Measurements from ENCODE around the gene POLR1H. TPM values are rescaled to one million over a fixed set of nuclear protein-coding genes. Genes with fewer than 3 reads are reported as not detected.
"Not testable (repeated sequence)": the region's sequence is repeated elsewhere in the genome, so short reads cannot be mapped to it uniquely, and the experiment has no call there.

Gene POLR1H, protein sequence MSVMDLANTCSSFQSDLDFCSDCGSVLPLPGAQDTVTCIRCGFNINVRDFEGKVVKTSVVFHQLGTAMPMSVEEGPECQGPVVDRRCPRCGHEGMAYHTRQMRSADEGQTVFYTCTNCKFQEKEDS
- 10 to 100 TPM; 77.1 to 81.9 TPM for total RNA-seq

DNA sequence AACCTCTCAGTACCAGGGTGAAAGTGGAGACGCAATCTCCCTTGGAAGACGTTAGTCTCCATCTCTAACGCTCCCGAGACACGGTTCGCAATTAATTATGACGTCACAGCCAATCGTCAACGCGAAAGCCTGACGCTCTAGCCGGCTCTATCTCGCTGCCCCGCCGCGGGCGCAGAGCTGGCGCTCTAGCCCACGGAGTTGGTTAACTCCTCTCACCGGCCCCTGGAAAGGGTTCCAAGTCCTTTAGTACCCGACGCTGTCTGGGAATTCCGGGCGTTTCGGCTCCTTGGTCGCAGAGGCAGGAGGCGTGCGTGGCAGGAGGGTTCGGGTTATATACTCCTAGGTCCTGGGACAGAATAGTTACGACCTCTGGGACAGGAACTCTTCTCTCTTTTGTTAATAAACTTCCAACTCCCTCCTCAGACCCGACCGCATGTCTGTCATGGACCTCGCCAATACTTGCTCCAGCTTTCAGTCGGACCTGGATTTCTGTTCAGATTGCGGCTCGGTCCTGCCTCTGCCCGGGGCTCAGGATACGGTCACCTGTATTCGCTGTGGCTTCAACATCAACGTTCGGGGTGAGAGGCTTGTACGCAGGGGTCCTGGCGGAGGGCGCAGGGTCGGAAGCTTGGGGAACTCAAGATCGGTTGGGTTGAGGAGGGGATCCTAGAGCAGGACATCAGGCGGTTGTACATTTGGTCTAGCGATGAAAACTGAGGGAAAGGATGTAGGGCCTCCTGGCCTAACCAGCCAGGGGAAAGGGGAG, at the start of gene POLR1H:
Gene POLR1H (plus strand): TSS at position 174 of the 766 bp plus-strand sequence. CDS start 260 bp downstream, at position 434.
- peaks cover 0 to 1% of the 10 kb centered on the region in 2 donors for H3K9me3 Mint-ChIP-seq
- peak; percentile 94 to 95 for ATAC-seq (replicated peaks in 1 of 2)

DNA sequence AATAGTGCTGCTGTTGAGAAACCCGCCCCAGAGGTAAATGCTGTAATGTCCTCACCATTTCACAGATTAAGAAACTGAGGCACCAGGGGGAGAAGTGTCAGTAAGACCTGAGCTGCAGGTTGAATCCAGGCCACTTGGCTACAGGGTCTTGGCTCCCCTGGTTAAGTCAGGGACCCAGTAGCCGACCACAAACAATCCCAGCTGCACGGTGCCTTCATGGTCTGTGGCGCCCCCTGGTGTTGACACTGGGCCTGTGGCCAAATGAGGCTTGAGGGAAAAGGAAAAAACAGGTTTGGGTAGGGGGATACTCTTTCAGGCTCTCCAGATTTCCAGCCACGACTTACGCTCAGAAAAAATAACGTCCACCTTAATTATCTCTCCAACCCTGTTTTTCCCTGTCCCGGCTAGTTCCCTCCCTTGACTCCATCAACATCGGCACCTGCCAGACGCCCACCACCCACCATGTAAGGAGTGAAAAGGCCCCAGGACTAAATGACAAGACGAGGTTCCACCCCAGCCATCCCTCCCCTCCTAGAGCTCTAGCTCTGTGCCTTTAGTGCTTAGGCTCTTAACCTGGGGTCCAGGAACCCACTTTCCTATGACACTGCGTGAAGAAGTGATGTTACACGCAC, 47.7 kb upstream of the POLR1H start:
- ATAC-seq (replicated peaks in 1 of 2) (peak; percentile 47 to 60), DNase-seq (no peak)
- H3K9me3 Mint-ChIP-seq = no peaks in the 10 kb centered on the region
- no peaks in the 10 kb centered on the region for H3K27me3 Mint-ChIP-seq (ENCODE audit: low read depth)
- H3K4me3 Mint-ChIP-seq = no peak overlapping the region
- peaks cover 1 to 2% of the 10 kb centered on the region in 2 donors for H3K36me3 Mint-ChIP-seq (ENCODE audit: insufficient read depth in 2 of 2)
- H3K4me1 Mint-ChIP-seq (ENCODE audit: low read depth) = no peaks in the 10 kb centered on the region
- no peak overlapping the region for H3K27ac Mint-ChIP-seq

More for the DNA sequence above, at the start of gene POLR1H:
- peak; percentile 86 to 88 for DNase-seq
- Mint-ChIP-seq H3K4me1 (ENCODE audit: low read depth) (peaks cover 30% of the 10 kb centered on the region), H3K27ac (peak within 1 kb of the TSS; percentile 94), H3K27me3 (ENCODE audit: low read depth) (no peaks in the 10 kb centered on the region), H3K36me3 (ENCODE audit: insufficient read depth in 2 of 2) (peaks cover 10 to 19% of the 10 kb centered on the region in 2 donors), H3K4me3 (peak within 1 kb of the TSS; percentile 93 to 94)

DNA sequence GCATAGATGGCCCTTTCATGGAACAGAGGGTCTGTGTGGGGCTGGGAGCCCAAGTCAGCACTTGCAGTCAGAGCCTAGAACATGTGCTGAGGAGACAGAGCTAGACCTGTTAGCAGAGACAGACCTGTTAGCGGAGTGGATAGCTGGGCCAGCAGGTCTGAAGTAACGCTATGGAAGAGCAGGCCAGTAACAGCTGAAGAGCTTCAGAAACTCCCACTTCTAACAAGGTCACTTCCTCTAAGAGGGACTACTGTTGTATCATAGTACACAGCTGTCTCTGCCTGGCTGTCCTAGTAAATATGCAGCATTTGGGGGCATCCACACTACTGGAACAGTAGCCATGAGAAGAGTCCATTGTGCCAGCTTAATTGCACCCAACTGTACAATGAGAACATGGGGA, 41.2 kb upstream of the POLR1H start:
- H3K4me1 Mint-ChIP-seq (ENCODE audit: low read depth) = no peaks in the 10 kb centered on the region
- no peaks in the 10 kb centered on the region for H3K27me3 Mint-ChIP-seq (ENCODE audit: low read depth)
- H3K9me3 Mint-ChIP-seq = no peaks in the 10 kb centered on the region
- H3K27ac Mint-ChIP-seq = no peak overlapping the region
- no peak for DNase-seq
- H3K4me3 Mint-ChIP-seq = no peak overlapping the region
- H3K36me3 Mint-ChIP-seq (ENCODE audit: insufficient read depth in 2 of 2) = no peaks in the 10 kb centered on the region
- no peak for ATAC-seq (replicated peaks in 1 of 2)

DNA sequence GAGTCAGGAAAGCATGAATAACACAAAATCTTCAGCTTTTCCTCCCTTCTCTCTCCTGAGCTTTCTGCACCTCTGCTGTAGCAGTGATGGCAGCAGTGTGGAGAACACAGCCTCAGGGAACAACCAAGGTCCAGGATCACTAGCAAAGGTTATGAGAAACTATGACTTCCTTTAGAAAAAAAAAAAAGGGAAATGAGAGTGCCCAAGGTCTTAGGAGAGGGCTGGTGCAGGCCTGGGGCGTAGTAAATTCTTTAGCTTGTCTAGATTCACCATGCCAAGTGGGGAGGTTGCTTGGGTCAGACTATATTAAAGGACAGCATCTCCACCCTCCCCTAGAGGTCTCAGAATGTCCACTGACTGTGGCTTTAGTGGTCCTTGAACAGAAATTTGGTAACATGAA, 40.4 kb upstream of the POLR1H start:
- Mint-ChIP-seq H3K4me1 (ENCODE audit: low read depth) (no peaks in the 10 kb centered on the region), H3K4me3 (no peak overlapping the region), H3K27me3 (ENCODE audit: low read depth) (no peaks in the 10 kb centered on the region), H3K36me3 (ENCODE audit: insufficient read depth in 2 of 2) (no peaks in the 10 kb centered on the region), H3K9me3 (no peaks in the 10 kb centered on the region), H3K27ac (no peak overlapping the region)
- ATAC-seq (replicated peaks in 1 of 2) (no peak), DNase-seq (no peak)

DNA sequence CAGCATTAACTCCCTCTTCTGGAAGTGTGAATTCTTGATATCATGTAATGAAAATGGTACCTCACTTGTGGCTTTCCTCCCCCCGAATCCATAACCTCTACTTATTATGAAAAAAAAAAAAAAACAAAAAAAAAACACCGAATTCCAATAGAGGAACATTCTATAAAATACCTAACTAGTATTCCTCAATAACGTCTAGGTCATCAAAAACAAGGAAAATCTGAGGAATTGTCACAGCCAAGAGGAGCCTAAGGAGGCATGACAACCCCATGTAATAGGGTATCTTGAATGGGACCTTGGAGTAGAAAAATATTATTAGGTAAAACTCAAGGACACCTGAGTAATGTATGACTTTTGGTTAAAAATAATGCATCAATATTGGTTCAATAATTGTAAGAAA, 38.9 kb upstream of the POLR1H start:
- no peak for DNase-seq
- H3K36me3 Mint-ChIP-seq (ENCODE audit: insufficient read depth in 2 of 2) = no peaks in the 10 kb centered on the region
- H3K27ac Mint-ChIP-seq = no peak overlapping the region
- H3K4me1 Mint-ChIP-seq (ENCODE audit: low read depth) = no peaks in the 10 kb centered on the region
- no peak overlapping the region for H3K4me3 Mint-ChIP-seq
- H3K27me3 Mint-ChIP-seq (ENCODE audit: low read depth) = no peaks in the 10 kb centered on the region
- H3K9me3 Mint-ChIP-seq = no peaks in the 10 kb centered on the region
- ATAC-seq (replicated peaks in 1 of 2) = no peak

DNA sequence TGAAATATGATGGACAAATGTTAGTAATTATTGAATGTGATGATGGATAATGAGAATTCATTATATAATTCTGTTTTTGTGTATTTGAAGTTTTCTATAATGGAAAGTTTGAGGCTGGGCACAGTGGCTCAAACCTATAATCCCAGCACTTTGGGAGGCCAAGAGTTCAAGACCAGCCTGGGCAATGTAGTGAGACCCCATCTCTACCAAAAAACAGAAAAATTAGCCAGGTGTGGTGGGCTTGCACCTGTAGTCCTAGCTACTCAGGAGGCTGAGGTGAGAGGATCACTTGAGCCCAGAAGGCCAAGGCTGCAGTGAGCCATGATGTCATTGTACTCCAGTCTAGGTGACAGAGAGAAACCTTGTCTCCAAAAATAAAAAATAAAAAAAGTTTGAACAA, 38.4 kb upstream of the POLR1H start:
- H3K4me3 Mint-ChIP-seq; ATAC-seq (replicated peaks in 1 of 2); H3K27ac Mint-ChIP-seq: not testable (repeated sequence)

DNA sequence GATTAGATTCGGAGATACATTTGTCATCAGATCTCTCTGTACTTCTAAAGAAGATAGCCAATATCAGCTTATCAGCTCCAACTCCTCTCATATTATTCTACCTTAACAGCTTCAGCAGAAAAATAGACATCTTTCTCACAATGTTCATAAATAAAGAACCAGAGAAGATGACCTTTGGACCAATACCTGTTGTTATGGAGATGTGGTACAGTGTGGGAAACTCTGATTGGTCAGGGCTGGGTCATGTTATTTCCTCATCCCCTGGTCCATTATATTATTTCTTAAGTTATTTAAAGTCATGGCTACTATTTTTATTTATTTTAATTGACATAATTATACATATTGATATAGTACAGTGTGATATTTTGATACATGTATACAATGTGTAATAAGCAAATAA, 35.9 kb upstream of the POLR1H start:
- Mint-ChIP-seq H3K9me3 (no peaks in the 10 kb centered on the region), H3K4me3 (no peak overlapping the region), H3K36me3 (ENCODE audit: insufficient read depth in 2 of 2) (no peaks in the 10 kb centered on the region), H3K4me1 (ENCODE audit: low read depth) (no peaks in the 10 kb centered on the region), H3K27me3 (ENCODE audit: low read depth) (no peaks in the 10 kb centered on the region), H3K27ac (no peak overlapping the region)
- no peak for DNase-seq
- ATAC-seq (replicated peaks in 1 of 2) = no peak

More for the DNA sequence above, 38.4 kb upstream of the POLR1H start:
- H3K9me3 Mint-ChIP-seq; DNase-seq; H3K27me3 Mint-ChIP-seq (ENCODE audit: low read depth); H3K36me3 Mint-ChIP-seq (ENCODE audit: insufficient read depth in 2 of 2); H3K4me1 Mint-ChIP-seq (ENCODE audit: low read depth): not testable (repeated sequence)

DNA sequence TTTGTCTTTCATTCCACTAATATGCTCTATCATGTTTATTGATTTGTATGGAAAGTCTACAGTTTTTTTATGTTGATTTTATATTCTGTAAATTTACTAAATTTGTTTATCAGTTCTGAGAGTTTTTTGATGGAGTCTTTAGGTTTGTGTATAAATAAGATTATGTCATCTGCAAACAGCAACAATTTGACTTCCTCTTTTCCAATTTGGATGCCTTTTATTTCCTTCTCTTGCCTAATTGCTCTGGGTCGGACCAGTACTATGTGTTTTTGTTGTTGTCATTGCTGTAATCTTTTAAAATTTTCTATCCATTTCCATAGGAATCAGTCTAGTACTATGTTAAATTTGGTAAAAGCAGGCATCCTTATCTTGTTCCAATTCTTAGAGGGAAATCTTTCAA, 31.5 kb upstream of the POLR1H start:
- H3K4me3 Mint-ChIP-seq = no peak overlapping the region
- no peak overlapping the region for H3K27ac Mint-ChIP-seq
- no peak for DNase-seq
- ATAC-seq (replicated peaks in 1 of 2) = no peak
- no peaks in the 10 kb centered on the region for H3K4me1 Mint-ChIP-seq (ENCODE audit: low read depth)
- H3K36me3 Mint-ChIP-seq (ENCODE audit: insufficient read depth in 2 of 2) = no peaks in the 10 kb centered on the region
- no peaks in the 10 kb centered on the region for H3K9me3 Mint-ChIP-seq
- no peaks in the 10 kb centered on the region for H3K27me3 Mint-ChIP-seq (ENCODE audit: low read depth)

DNA sequence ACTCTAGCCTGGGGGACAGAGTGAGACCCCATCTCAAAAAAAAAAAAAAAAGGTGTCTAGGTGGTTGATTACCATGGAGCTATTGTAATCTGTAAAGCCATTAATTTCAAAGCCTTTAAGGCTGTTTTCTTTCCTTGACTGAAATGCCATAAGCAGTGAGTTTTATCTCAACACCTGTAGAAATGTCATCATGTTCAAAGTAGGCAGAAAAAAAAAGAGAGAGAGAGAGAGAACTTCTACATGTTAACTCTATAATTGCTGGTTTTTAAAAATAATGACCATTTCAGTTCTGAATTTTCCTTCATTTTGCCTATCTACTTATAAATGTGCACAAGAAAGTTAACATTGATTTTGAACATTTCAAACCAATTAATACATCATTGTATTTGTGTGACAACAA, 29.7 kb upstream of the POLR1H start:
- no peak for ATAC-seq (replicated peaks in 1 of 2)

DNA sequence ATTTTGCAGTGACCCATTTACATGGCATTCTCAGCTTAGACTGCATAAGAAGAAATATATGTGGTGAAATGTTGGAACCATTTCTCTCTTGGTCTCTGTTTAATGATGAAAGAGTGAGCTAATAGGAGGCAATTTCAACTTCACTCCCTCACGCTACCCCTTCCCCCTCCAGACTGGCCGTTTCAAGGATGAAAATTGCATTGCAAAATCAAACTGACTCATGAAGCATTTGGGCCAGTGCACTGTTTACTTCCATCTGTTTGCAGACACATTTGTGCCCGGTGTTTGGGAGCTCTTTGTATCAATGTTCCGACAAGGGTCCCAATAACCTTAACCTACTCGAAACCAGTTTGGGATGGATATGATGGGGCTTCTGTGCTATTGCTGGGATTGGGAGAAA, 27.6 kb upstream of the POLR1H start:
- not testable (repeated sequence) for H3K4me1 Mint-ChIP-seq (ENCODE audit: low read depth); ATAC-seq (replicated peaks in 1 of 2); DNase-seq; H3K4me3 Mint-ChIP-seq; H3K27ac Mint-ChIP-seq; H3K36me3 Mint-ChIP-seq (ENCODE audit: insufficient read depth in 2 of 2); H3K27me3 Mint-ChIP-seq (ENCODE audit: low read depth); H3K9me3 Mint-ChIP-seq

More for the DNA sequence above, 29.7 kb upstream of the POLR1H start:
- no peaks in the 10 kb centered on the region for H3K27me3 Mint-ChIP-seq (ENCODE audit: low read depth)
- H3K9me3 Mint-ChIP-seq = no peaks in the 10 kb centered on the region
- no peak overlapping the region for H3K27ac Mint-ChIP-seq
- DNase-seq = no peak
- peaks cover 0 to 2% of the 10 kb centered on the region in 2 donors for H3K36me3 Mint-ChIP-seq (ENCODE audit: insufficient read depth in 2 of 2)
- H3K4me3 Mint-ChIP-seq = no peak overlapping the region
- H3K4me1 Mint-ChIP-seq (ENCODE audit: low read depth) = no peaks in the 10 kb centered on the region

DNA sequence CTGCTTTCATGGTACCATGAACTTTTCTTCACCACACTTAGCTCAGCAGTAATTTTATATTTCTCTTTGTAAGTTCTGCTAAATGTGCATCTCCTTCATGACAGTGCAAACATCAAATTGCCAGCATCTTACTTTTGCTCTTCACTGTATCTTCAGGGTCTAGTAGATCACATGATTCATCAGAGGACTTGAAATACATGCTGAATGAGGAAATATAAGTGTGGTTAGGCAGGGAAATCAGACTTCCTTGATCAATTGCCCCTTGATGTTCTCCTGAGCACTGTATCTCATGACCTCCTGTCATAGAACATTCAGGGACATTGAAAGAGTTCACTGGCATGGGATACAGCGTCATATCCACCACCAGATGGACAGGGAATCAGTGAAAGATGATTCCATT, 25.3 kb upstream of the POLR1H start:
- H3K4me3 Mint-ChIP-seq = no peak overlapping the region
- H3K36me3 Mint-ChIP-seq (ENCODE audit: insufficient read depth in 2 of 2) = peaks cover 0 to 2% of the 10 kb centered on the region in 2 donors
- DNase-seq (no peak), ATAC-seq (replicated peaks in 1 of 2) (no peak)
- H3K9me3 Mint-ChIP-seq = no peaks in the 10 kb centered on the region
- H3K4me1 Mint-ChIP-seq (ENCODE audit: low read depth) = no peaks in the 10 kb centered on the region
- H3K27me3 Mint-ChIP-seq (ENCODE audit: low read depth) = no peaks in the 10 kb centered on the region
- H3K27ac Mint-ChIP-seq = no peak overlapping the region

DNA sequence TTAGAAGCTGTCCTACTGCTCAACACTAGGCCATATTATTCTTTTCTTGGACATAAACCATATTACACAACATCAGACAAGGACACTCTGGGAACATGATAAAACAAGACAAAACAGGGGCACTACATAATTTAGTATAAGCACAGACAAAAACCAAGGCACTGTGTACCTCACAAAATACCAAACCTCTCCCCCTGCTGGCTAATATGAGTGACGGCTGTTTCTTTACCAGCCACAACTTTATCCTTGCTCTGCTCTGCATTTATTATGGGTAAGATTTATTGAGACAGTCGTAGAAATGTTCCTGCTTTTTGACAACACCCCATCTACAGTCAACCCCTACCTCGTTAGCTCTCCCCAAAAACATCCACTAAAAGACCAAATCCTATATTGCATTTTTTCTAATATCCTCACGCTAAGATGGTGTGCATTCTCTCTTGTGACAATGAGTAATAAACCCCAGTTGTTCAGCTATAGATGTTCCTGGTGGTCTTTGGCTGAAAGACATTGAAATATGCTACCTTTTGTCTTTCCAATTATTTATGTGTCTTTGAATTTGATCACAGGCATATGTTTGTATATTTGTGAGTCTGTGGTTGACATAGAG, 23.8 kb upstream of the POLR1H start:
- Mint-ChIP-seq H3K4me3 (no peak overlapping the region), H3K27ac (no peak overlapping the region), H3K27me3 (ENCODE audit: low read depth) (no peaks in the 10 kb centered on the region), H3K9me3 (no peaks in the 10 kb centered on the region), H3K36me3 (ENCODE audit: insufficient read depth in 2 of 2) (peaks cover 0 to 2% of the 10 kb centered on the region in 2 donors), H3K4me1 (ENCODE audit: low read depth) (peaks cover 2% of the 10 kb centered on the region)
- peak in 1 of 2 donors; percentile 39 for ATAC-seq (replicated peaks in 1 of 2)
- DNase-seq = no peak

DNA sequence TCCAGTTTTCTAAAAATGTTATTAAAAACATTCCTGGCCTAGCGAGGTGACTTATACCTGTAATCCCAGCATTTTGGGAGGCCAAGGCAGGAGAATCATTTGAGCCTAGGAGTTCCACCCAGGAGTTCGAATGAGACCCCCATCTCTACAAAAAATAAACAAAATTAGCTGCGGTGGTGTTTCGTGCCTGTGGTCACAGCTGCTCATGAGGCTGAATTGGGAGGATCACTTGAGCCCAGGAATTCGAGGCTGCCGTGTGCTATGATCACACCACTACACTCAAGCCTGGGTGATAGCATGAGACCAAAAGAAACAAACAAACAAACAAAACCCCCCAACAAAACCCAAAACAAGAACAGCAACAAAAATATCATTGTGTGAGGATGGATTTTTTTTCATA, 19.8 kb upstream of the POLR1H start:
- no peak for DNase-seq
- Mint-ChIP-seq H3K36me3 (ENCODE audit: insufficient read depth in 2 of 2) (no peaks in the 10 kb centered on the region), H3K4me1 (ENCODE audit: low read depth) (peaks cover 12% of the 10 kb centered on the region), H3K27me3 (ENCODE audit: low read depth) (no peaks in the 10 kb centered on the region), H3K27ac (no peak overlapping the region), H3K4me3 (no peak overlapping the region), H3K9me3 (no peaks in the 10 kb centered on the region)
- ATAC-seq (replicated peaks in 1 of 2) = no peak

Data from activated T-cell treated with anti-CD3 and anti-CD28 coated beads, Interleukin-2, amount 50 U/mL, for 72 hours (primary cell).